H1 (cell line): ENCODE measurements around the gene SOWAHC.

Experiments used
- CEBPB ChIP-seq: IDR thresholded peaks from 2 replicates; pipeline ENCODE4 v1.6.1; 2012; ENCODE audit warnings: low read depth, low read length
- EP300 ChIP-seq, 2 experiments: IDR thresholded peaks; 1 replicate in 1 of 2; 2 replicates in 1 of 2; pipeline ENCODE4 v1.6.1; 2011 to 2012; ENCODE audit warnings: low read depth in 2 of 2, low read length in 2 of 2, mild to moderate bottlenecking in 2 of 2, borderline replicate concordance in 1 of 2, inconsistent platforms in 1 of 2, moderate library complexity in 1 of 2
- GTF2F1 ChIP-seq: IDR thresholded peaks from 2 replicates; pipeline ENCODE4 v1.6.1; 2012; ENCODE audit warnings: low read depth, low read length, improper control_type of control experiment, borderline replicate concordance
- HDAC6 ChIP-seq: IDR thresholded peaks from one replicate; pipeline ENCODE4 v1.7.1; 2012; ENCODE audit warnings: low read depth, mild to moderate bottlenecking, inconsistent platforms, low read length, moderate library complexity
- KDM1A ChIP-seq: fragments of 200-600, 300-600 bp; sonication (generic); IDR thresholded peaks from 2 replicates; pipeline ENCODE4 v1.7.1; 2016; ENCODE audit warnings: mild to moderate bottlenecking, low read length, borderline replicate concordance
- NRF1 ChIP-seq: IDR thresholded peaks from 2 replicates; pipeline ENCODE4 v1.6.1; 2011; ENCODE audit warnings: mild to moderate bottlenecking, low read depth, low read length, improper control_type of control experiment
- POLR2A ChIP-seq, 2 experiments: IDR thresholded peaks; 1 replicate in 1 of 2; 2 replicates in 1 of 2; pipeline ENCODE4 v1.6.1; 2011; ENCODE audit warnings: low read depth in 2 of 2, low read length in 2 of 2, mild to moderate bottlenecking in 2 of 2; ENCODE audit errors: control extremely low read depth in 1 of 2
- POLR2AphosphoS5 ChIP-seq: IDR thresholded peaks from 2 replicates; pipeline ENCODE4 v1.6.1; 2011; ENCODE audit warnings: low read depth, low read length
- RAD21 ChIP-seq, 2 experiments: IDR thresholded peaks in 1 of 2; conservative IDR thresholded peaks in 1 of 2; 2 replicates each; pipeline ENCODE4 v1.6.1; 2011; ENCODE audit warnings: low read depth in 2 of 2, low read length in 2 of 2, improper control_type of control experiment in 1 of 2, inconsistent platforms in 1 of 2, mild to moderate bottlenecking in 1 of 2, moderate library complexity in 1 of 2
- RFX5 ChIP-seq: IDR thresholded peaks from 2 replicates; pipeline ENCODE4 v1.6.1; 2011; ENCODE audit warnings: low read depth, low read length, improper control_type of control experiment, borderline replicate concordance
- TCF12 ChIP-seq: IDR thresholded peaks from 2 replicates; pipeline ENCODE4 v1.6.1; 2011; ENCODE audit warnings: low read depth, mild to moderate bottlenecking, low read length
- YY1 ChIP-seq: IDR thresholded peaks from 2 replicates; pipeline ENCODE4 v1.6.1; 2011; ENCODE audit warnings: low read depth, mild to moderate bottlenecking, low read length
- TF ChIP-seq, protein P1 (sequence below): IDR thresholded peaks from 2 replicates; pipeline ENCODE4 v1.6.1; 2012; ENCODE audit warnings: low read length, inconsistent platforms
- TF ChIP-seq, protein P2 (sequence below), 3 experiments: IDR thresholded peaks; 1 replicate in 2 of 3; 2 replicates in 1 of 3; pipeline versions ENCODE4 v1.5.1 to v1.6.1; 2011; ENCODE audit warnings: low read length in 3 of 3, mild to moderate bottlenecking in 3 of 3, inconsistent platforms in 2 of 3, low read depth in 1 of 3, moderate library complexity in 1 of 3; ENCODE audit not compliant: insufficient read depth in 1 of 3; ENCODE audit errors: control extremely low read depth in 1 of 3

DNA sequence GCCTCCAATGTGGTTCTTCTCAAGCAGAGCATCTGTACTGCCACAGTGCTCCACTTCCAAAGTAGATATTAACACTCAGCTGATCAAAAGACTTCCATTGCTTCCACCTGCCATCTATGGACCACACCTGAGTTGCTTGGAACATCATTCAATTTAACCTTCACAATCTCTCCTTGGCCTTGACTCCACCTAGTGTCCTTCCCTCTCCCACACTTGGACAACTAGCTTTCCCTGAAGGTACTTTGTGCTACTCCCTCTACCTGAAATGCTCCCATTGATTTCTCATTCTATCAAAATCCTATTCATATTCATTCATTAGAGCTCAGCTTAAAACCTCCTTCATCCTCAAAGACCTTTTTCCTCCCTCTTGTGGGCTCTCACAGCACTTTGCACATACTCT is 48.7 kb downstream of the SOWAHC start:
- TF ChIP-seq, protein P1, sequence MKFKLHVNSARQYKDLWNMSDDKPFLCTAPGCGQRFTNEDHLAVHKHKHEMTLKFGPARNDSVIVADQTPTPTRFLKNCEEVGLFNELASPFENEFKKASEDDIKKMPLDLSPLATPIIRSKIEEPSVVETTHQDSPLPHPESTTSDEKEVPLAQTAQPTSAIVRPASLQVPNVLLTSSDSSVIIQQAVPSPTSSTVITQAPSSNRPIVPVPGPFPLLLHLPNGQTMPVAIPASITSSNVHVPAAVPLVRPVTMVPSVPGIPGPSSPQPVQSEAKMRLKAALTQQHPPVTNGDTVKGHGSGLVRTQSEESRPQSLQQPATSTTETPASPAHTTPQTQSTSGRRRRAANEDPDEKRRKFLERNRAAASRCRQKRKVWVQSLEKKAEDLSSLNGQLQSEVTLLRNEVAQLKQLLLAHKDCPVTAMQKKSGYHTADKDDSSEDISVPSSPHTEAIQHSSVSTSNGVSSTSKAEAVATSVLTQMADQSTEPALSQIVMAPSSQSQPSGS, result no peak
- TF ChIP-seq RAD21 (IDR thresholded peaks at IDR 0.05 in 1 of 2, conservative IDR thresholded peaks at IDR 0.05 in 1 of 2; ENCODE audit: low read depth in 2 of 2, low read length in 2 of 2) (peak; percentile 53 to 58), POLR2AphosphoS5 (no peak), CEBPB (no peak), GTF2F1 (no peak), EP300 (IDR thresholded peaks at IDR 0.05; ENCODE audit: borderline replicate concordance in 1 of 2, low read depth in 2 of 2, low read length in 2 of 2) (no peak), YY1 (no peak), HDAC6 (no peak), TCF12 (no peak), POLR2A (IDR thresholded peaks at IDR 0.05; ENCODE audit: control extremely low read depth in 1 of 2, low read depth in 2 of 2, low read length in 2 of 2) (no peak), KDM1A (no peak), RFX5 (no peak), NRF1 (no peak)
- TF ChIP-seq, protein P2, sequence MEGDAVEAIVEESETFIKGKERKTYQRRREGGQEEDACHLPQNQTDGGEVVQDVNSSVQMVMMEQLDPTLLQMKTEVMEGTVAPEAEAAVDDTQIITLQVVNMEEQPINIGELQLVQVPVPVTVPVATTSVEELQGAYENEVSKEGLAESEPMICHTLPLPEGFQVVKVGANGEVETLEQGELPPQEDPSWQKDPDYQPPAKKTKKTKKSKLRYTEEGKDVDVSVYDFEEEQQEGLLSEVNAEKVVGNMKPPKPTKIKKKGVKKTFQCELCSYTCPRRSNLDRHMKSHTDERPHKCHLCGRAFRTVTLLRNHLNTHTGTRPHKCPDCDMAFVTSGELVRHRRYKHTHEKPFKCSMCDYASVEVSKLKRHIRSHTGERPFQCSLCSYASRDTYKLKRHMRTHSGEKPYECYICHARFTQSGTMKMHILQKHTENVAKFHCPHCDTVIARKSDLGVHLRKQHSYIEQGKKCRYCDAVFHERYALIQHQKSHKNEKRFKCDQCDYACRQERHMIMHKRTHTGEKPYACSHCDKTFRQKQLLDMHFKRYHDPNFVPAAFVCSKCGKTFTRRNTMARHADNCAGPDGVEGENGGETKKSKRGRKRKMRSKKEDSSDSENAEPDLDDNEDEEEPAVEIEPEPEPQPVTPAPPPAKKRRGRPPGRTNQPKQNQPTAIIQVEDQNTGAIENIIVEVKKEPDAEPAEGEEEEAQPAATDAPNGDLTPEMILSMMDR (IDR thresholded peaks at IDR 0.05; ENCODE audit: control extremely low read depth in 1 of 3, insufficient read depth in 1 of 3, low read depth in 1 of 3, low read length in 3 of 3), result peak in 2 of 3 experiments; percentile 36 to 39; a peak in 3 of 4 replicates
